GM10248 (cell line): ENCODE data around the gene GMPR.

Experiments
- CTCF ChIA-PET: fragments of 300-600 bp; sonication (Branson Sonifier 250); formaldehyde crosslinking; extraction: SDS; loops from one replicate; lab custom pipeline; 2021; ENCODE audit warnings: antibody characterized with exemption; lab: Yijun Ruan, JAX
- POLR2A ChIA-PET: fragments of 350-650 bp; sonication (Branson Sonifier 250); formaldehyde crosslinking; extraction: SDS; loops from one replicate; lab custom pipeline; 2020; ENCODE audit warnings: antibody characterized with exemption; lab: Yijun Ruan, JAX
- DNase-seq: peaks from one replicate; pipeline ENCODE4 v3.0.0; 2012; ENCODE audit errors: extremely low spot score
- CTCF ChIP-seq: IDR thresholded peaks from 2 replicates; pipeline ENCODE4 v1.5.1; 2012; ENCODE audit warnings: mild to moderate bottlenecking, low read depth; ENCODE audit errors: extremely low read depth, missing control alignments, control extremely low read depth

GMPR gene

DNA sequence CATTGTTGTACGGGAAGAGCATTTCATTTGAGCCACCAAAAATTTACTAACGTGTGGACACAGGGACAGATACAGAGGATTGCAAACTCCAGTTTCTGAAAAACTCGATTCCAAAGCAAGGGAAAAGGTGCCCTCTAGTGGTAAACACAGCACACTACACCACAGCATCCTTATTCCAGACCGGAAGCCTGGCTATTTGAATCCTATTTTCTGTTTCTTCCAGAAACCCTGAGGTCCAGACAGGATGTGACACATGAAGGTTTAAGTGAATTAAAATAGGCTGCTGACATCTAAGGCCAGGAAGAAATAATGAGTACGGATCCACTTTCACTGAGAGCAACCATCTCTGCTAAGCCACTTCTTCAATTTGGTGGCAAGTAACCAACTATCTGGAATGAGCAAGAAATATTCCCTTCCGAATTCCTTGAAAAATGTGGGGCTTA lies 31.8 kb upstream of the GMPR start:
- DNase-seq, result peak; percentile 68
- CTCF ChIA-PET, result interaction anchor here (0.9 to 7.5 kb wide), 18 partner anchors 7 to 586 kb away, joined by 3 to 96 read pairs (median 6); partner anchors contain the start of gene MYLIP
- peak; percentile 88 for TF ChIP-seq CTCF
- POLR2A ChIA-PET, result no interaction called here

GRCh38 chr6:16208989-16209388 lies 29.4 kb upstream of the GMPR start:
- TF ChIP-seq CTCF, result no peak
- DNase-seq, result no peak
- ChIA-PET CTCF (interaction anchor here (1.1 to 7.5 kb wide), 5 partner anchors 10 to 514 kb away, joined by 3 to 96 read pairs (median 23); partner anchors contain the start of gene MYLIP), POLR2A (no interaction called here)

DNA sequence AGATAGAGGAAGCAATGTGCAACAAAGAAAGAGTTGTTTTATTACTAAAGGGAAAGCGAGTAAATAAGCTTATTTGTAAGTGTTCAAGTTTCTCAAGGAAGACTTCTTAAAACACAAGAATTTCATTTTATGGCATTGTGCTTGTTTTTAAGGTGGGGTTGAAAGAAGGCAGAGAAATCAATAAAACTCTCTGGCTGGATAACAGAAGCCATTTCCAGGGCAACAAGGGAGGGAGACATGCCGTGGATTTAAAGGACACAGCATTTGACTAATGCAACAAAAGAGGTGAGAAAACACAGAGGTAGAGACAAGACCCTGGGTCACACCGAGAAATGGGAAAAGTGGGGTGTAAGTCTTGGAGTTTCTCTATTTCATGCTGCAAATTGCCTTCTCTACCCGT lies 28.8 kb upstream of the GMPR start:
- CTCF ChIA-PET, result interaction anchor here (1.1 to 7.5 kb wide), 4 partner anchors 9 to 515 kb away, joined by 3 to 96 read pairs (median 44); no protein-coding TSS in a partner anchor
- POLR2A ChIA-PET, result no interaction called here
- TF ChIP-seq CTCF, result no peak
- DNase-seq, result no peak

GRCh38 chr6:16212276-16212675 lies 26.1 kb upstream of the GMPR start:
- no peak for TF ChIP-seq CTCF
- POLR2A ChIA-PET, result no interaction called here
- CTCF ChIA-PET, result interaction anchor here (7.5 kb wide), 1 partner anchor 517 kb away, joined by 96 read pairs; no protein-coding TSS in a partner anchor
- no peak for DNase-seq

DNA sequence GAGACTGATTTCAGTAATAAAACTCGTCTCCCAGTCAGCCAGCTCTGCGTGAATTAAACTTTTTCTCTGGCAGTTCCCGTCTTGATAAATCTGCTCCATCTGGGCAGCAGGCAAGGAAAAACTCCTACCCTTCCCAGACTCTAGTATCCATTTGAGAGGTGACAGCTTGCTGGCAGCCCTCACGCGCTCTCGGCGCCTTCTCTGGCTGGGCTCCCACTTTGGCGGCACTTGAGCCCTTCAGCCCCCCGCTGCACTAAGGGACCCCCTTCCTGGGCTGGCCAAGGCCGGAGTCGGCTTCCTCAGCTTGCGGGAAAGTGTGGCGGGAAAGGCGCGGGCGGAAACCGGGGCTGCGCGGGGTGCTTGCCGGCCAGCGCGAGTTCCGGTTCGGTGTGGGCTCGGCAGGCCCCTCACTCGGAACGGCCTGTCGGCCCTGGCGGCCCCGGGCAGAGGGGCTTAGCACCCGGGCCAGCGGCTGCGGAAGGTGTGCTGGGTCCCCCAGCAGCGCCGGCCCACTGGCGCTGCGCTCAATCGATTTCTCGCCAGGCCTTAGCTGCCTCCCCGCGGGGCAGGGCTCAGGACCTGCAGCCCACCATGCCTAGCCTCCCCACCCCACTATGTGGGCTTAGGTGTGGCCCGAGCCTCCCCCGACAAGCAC lies 21.8 kb upstream of the GMPR start:
- TF ChIP-seq CTCF, result no peak
- ChIA-PET POLR2A (no interaction called here), CTCF (interaction anchor here (1.1 to 4.9 kb wide), 6 partner anchors 8 to 70 kb away, joined by 4 to 23 read pairs (median 5); no protein-coding TSS in a partner anchor)
- DNase-seq, result no peak

GRCh38 chr6:16217156-16217721 lies 21.1 kb upstream of the GMPR start:
- POLR2A ChIA-PET, result no interaction called here
- CTCF ChIA-PET, result interaction anchor here (1.1 to 4.9 kb wide), 6 partner anchors 9 to 69 kb away, joined by 4 to 23 read pairs (median 5); no protein-coding TSS in a partner anchor
- no peak for DNase-seq
- TF ChIP-seq CTCF, result no peak
